ENCODE measurements around the gene TTLL9.
A peak's percentile ranks its signal among the peaks of the same experiment; 100 is the strongest.
"Not testable (repeated sequence)": the region's sequence is repeated elsewhere in the genome, so short reads cannot be mapped to it uniquely, and the experiment has no call there.

The TTLL9 gene, protein sequence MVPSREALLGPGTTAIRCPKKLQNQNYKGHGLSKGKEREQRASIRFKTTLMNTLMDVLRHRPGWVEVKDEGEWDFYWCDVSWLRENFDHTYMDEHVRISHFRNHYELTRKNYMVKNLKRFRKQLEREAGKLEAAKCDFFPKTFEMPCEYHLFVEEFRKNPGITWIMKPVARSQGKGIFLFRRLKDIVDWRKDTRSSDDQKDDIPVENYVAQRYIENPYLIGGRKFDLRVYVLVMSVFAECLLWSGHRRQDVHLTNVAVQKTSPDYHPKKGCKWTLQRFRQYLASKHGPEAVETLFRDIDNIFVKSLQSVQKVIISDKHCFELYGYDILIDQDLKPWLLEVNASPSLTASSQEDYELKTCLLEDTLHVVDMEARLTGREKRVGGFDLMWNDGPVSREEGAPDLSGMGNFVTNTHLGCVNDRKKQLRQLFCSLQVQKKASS

DNA sequence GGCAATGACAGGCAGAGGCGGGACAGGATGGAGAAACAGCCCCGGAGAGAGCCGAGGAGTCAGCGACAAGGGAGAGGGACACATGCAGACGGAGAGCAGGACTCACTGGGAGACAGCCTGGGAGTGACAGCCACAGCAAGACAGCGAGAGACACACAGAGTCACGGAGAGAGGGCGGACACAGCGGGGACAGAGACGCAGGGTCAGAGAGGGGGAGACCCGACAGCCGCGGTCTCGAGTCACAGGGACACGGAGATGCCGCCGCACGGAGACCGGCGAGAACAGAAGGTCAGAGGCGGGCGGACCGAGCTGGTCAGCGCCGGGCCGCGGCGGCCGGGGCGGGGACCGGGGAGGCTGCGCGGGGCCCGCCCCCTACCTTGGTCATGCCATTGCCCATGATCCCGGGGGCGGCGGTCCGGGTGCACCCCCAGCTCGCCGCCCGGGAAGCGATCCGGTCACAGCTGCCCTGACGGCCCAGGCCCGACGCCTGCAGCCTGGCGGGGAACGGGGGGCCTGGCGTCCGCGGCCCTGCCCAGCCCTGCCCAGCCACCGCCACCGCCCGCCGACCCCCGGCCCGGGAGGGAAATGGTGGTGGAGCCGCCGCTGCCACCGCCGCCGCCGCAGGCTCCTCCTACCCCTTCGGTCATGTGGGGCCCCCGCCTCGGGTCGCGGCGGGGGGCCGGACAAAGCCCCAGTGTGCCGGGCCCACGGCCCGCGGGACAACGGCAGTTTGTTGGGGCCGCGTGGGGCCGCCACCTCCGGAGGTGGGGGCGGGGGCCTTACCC lies at the start of gene TTLL9, which contains the start of gene DUSP15:
TTLL9 (plus strand) TSS at position 693 of the 784 bp plus-strand sequence. CDS start 493 bp downstream, outside the sequence.
DUSP15 (minus strand) TSS at position 586 of the 784 bp plus-strand sequence; CDS start at position 396, 190 bp downstream.
- DNase-seq, result no peak

- DNase-seq, result no peak
Observed at GRCh38 chr20:31821427-31821826, 49.0 kb upstream of the TTLL9 start.

DNA sequence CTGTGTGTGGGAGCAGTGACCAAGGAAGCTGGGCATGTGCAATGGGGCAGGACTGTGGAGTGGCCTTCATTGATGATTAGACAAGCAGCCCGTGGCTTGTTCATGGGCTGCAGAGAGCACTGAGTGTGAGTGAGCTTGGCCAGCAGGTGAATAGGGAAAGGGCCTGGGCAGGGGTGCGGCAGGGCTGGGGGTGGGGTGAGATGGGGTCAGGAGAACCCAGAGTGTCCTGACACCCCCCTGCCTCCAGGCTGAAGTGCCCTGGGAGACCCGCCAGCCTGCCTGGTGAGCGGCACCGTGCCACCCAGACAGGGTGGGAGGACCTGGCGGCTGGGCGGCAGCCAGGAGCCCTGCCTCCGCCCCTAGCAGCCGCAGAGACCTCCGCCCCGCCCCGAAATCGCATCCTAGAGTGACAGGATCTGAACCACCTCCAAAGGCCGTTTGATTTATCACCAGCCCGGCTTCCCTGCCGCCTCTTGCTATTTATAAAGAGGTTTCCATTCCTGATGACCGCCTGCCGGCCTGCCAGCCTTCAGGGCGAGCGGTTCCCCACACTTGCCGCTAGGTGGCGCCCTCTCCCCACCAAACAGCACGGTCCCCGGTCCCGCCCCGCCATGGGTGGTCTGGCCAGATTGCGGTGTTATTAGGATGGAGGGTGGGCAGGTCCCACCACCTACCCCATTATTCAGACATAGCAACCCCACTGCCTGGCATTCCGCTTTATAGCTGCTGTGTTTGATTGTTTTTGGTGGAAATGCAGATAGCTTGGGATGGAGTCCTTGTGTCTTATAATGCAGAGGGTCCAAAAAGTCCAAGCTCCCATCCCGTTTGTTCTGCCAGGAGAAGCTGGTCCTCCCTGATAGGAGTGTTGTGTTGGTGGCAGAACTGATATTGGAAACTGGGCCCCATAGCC lies 47.8 kb upstream of the TTLL9 start:
- peak; percentile 67 for DNase-seq

DNA sequence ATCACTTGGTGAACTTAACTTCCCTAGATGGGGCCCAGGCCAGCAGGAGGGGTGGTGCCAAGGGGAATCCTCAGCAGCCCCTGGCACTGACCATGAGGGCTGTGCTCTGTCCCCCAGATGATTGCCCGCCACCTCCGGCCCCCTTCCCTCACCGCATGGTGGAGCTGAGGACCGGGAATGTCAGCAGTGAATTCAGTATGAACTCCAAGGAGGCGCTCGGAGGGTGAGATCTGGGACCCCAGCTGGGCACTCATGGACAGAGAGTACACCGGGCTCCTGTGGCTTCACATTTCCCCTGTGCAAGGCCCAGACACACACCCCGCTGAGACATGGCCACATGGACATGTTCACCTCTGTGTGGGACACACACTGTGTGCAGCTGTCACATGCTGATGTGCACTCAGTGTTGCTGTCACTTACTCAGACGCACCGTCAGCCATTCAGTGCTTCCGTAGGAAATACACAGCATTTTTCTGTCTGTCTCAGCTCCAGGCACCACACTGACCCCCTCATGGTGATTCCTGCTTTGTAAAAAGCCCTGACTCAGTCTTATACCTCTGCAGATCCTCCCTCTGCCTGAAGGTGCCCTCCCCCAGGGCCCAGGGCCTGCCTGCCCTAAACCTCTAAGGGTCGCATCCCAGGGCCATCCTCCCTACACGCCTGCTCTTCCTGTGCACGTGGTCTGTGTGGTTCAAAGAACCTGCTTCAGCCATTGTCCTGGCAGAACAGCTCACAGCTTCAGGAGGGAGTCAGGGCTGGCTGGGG lies 46.9 kb upstream of the TTLL9 start:
- no peak for DNase-seq

GRCh38 chr20:31824125-31824485 lies 46.3 kb upstream of the TTLL9 start:
- no peak for DNase-seq

DNA sequence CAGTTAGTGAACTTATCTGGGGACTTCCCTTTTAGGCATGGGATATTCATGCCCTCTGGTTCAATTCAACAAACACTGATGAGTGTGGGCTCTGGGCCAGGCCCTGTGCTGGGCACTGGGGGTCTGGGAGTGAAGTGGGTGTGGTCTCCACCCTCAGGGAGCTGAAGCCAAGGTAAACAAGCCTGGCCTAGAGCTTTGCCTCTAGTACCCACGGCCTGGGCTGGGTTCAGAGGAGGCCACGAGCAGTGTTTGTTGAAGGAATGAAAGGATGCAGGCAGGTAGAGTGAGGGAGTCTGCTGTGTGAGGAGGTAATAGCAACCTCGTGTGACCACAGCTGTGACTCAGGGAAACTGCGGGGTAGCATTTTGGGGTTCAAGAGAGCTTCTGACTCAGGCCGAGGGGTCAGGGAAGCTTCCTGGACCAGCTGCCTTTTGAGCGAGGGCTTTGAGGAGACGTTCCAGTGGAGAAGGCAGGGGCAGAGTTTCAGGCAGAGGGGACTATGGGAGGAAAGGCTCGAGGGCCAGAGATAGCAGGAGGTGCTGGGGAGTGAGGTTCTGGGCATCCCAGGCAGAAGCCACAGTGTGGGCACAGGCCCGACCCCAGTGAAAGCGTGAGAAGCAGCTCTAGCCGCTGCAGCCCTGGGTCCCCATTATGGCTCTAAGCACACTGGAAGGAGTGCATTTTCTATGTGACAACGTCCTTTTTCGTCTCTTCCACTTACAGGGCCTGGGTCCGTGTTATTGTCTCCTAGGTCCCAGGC lies 45.7 kb upstream of the TTLL9 start:
- no peak for DNase-seq

- no peak for DNase-seq
Observed at GRCh38 chr20:31826074-31826473, 44.4 kb upstream of the TTLL9 start.

- DNase-seq, result no peak
Observed at GRCh38 chr20:31827059-31827458, 43.4 kb upstream of the TTLL9 start.

- DNase-seq, result not testable (repeated sequence)
Observed at GRCh38 chr20:31828016-31828415, 42.4 kb upstream of the TTLL9 start.

DNA sequence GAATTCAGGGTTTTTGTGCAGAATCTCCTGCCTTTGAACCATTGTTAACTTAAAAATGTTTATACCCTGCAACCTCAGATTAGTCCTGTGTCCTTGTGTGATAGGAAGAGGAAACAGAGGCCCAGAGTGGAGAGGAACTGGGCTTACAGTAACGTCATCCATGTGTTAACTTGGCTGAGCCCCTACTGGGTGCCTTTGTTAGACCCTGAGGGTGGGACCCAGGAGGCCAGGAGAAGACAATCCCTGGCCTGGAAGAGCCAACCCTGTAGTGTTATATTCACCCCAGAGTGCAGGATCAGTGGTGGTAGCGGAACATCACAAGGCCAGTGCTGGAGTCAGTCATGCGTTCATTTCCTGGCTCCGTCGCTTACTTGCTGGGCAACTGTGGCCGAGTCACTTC lies 40.7 kb upstream of the TTLL9 start:
- no peak for DNase-seq

DNA sequence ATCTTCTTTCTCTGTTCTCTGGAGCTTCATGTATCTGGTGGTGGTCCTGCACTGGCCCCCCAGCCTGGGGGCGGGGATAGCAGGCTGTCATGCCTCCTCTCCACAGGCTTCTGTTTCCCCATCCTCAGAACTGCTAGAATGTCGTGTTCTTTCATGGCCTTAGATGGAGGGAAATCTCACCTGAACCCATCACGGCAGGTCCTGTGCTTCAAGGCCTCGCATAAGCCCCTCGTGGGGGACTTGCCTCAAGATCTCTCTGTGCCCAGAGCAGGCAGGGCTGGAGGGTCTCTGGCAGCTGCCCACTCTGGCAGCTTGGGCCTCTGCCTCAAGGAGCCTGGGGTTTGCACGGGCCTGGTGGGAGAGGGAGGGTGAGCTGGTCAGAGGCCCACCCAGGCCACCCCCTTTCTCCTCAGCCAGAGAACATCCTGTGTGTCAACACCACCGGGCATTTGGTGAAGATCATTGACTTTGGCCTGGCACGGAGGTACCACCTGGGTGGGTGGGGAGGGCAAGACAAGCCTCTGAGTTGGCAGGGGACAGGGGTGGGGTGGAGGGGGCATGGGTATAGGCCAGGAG lies 39.9 kb upstream of the TTLL9 start:
- no peak for DNase-seq

- DNase-seq, result no peak
Observed at GRCh38 chr20:31831211-31831610, 39.2 kb upstream of the TTLL9 start.

- no peak for DNase-seq
Observed at GRCh38 chr20:31831771-31832306, 38.6 kb upstream of the TTLL9 start.

DNA sequence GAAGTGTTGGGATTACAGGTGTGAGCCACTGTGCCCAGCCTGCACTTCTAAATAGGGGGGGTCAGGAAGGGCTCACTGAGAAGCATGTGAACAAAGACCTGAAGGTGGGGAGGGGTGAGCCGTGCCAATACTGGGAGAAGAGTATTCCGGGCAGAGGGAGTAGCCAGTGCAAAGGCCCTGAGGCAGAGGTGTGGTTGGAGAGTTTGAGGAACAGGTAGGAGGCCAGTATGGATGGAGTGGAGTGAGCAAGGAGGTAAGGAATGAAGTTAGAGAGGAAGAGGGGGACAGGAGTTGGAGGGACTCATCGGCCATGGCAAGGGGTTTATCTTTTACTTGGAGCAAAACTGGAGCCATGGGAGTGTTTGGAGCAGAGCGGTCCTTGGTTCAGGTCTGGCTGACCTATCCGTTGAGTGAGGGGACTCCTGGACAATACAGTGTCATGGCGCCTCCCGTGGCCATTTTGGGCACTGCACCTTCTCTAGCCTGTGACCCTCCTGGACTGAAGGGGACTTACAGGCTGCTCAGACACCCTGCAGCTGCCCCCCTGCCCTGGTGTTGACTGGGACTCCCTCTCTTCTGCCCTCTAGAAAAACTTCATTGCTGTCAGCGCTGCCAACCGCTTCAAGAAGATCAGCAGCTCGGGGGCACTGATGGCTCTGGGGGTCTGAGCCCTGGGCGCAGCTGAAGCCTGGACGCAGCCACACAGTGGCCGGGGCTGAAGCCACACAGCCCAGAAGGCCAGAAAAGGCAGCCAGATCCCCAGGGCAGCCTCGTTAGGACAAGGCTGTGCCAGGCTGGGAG lies 37.1 kb upstream of the TTLL9 start:
- DNase-seq, result peak; percentile 54

- no peak for DNase-seq
Observed at GRCh38 chr20:31833931-31834521, 36.4 kb upstream of the TTLL9 start.

GRCh38 chr20:31835554-31835953 lies 34.9 kb upstream of the TTLL9 start:
- DNase-seq, result no peak

- peak; percentile 96 for DNase-seq
Observed at GRCh38 chr20:31835977-31836852, 34.2 kb upstream of the TTLL9 start.
